T-helper 1 cell treated with Interleukin-12 subunit alpha and Interleukin-12 subunit beta and Interleukin-4 antibody, amounts not matched to agents 30 μg/mL and 1 μg/mL, for 36 hours (primary cell): ENCODE measurements around the gene LY6G5C.
A peak's percentile ranks its signal among the peaks of the same experiment; 100 is the strongest.

Experiments used
- H3K27ac Mint-ChIP-seq: one replicate; pipeline ENCODE4 v1.8.0; 2021; ENCODE audit warnings: mild to moderate bottlenecking, mixed read lengths
- H3K27me3 Mint-ChIP-seq: one replicate; pipeline ENCODE4 v1.8.0; 2021; ENCODE audit warnings: low read depth, mixed read lengths
- H3K36me3 Mint-ChIP-seq: one replicate; pipeline ENCODE4 v1.8.0; 2021; ENCODE audit warnings: low read depth, mixed read lengths
- H3K4me1 Mint-ChIP-seq: one replicate; pipeline ENCODE4 v1.8.0; 2021; ENCODE audit warnings: low read depth, mixed read lengths
- H3K4me3 Mint-ChIP-seq: one replicate; pipeline ENCODE4 v1.8.0; 2021; ENCODE audit warnings: mild to moderate bottlenecking, moderate library complexity, mixed read lengths
- H3K9me3 Mint-ChIP-seq: one replicate; pipeline ENCODE4 v1.8.0; 2021; ENCODE audit warnings: mixed read lengths

The LY6G5C gene

GRCh38 chr6:31705931-31706330, 25.1 kb upstream of the LY6G5C start:
- peaks cover 17% of the 10 kb centered on the region for H3K4me1 Mint-ChIP-seq
- no peaks in the 10 kb centered on the region for H3K9me3 Mint-ChIP-seq
- no peak overlapping the region for H3K27ac Mint-ChIP-seq
- no peaks in the 10 kb centered on the region for H3K27me3 Mint-ChIP-seq
- H3K4me3 Mint-ChIP-seq = no peak overlapping the region
- no peaks in the 10 kb centered on the region for H3K36me3 Mint-ChIP-seq

- Mint-ChIP-seq H3K4me3 (peak within 1 kb of the TSS; percentile 93), H3K4me1 (peaks cover 15% of the 10 kb centered on the region), H3K27me3 (no peaks in the 10 kb centered on the region), H3K27ac (peak within 1 kb of the TSS; percentile 95), H3K9me3 (no peaks in the 10 kb centered on the region), H3K36me3 (peaks cover under 1% of the 10 kb centered on the region)
Observed at GRCh38 chr6:31702819-31703716, 22.2 kb upstream of the LY6G5C start, which contains the start of gene ABHD16A. Gene ABHD16A, minus strand, starts transcription at chr6:31703324. Its CDS starts 43 bp downstream, at chr6:31703281.

- H3K4me3 Mint-ChIP-seq = peak overlapping the region; percentile 93
- peaks cover 7% of the 10 kb centered on the region for H3K36me3 Mint-ChIP-seq
- H3K27me3 Mint-ChIP-seq = no peaks in the 10 kb centered on the region
- H3K9me3 Mint-ChIP-seq = no peaks in the 10 kb centered on the region
- peaks cover 21% of the 10 kb centered on the region for H3K4me1 Mint-ChIP-seq
- peak overlapping the region; percentile 95 for H3K27ac Mint-ChIP-seq
Observed at GRCh38 chr6:31702405-31702818, 21.5 kb upstream of the LY6G5C start.

- Mint-ChIP-seq H3K9me3 (no peaks in the 10 kb centered on the region), H3K27ac (peak overlapping the region; percentile 95), H3K4me3 (peak overlapping the region; percentile 93), H3K27me3 (no peaks in the 10 kb centered on the region), H3K4me1 (peaks cover 24% of the 10 kb centered on the region), H3K36me3 (peaks cover 11% of the 10 kb centered on the region)
Observed at GRCh38 chr6:31701666-31702404, 21.0 kb upstream of the LY6G5C start.

- Mint-ChIP-seq H3K27ac (no peak overlapping the region), H3K36me3 (peaks cover 14% of the 10 kb centered on the region), H3K27me3 (no peaks in the 10 kb centered on the region), H3K4me1 (peaks cover 24% of the 10 kb centered on the region), H3K4me3 (peak overlapping the region; percentile 25), H3K9me3 (no peaks in the 10 kb centered on the region)
Observed at GRCh38 chr6:31700740-31701401, 20.0 kb upstream of the LY6G5C start.

- no peak overlapping the region for H3K4me3 Mint-ChIP-seq
- peaks cover 19% of the 10 kb centered on the region for H3K36me3 Mint-ChIP-seq
- no peaks in the 10 kb centered on the region for H3K27me3 Mint-ChIP-seq
- H3K4me1 Mint-ChIP-seq = peaks cover 21% of the 10 kb centered on the region
- no peaks in the 10 kb centered on the region for H3K9me3 Mint-ChIP-seq
- peak overlapping the region; percentile 37 for H3K27ac Mint-ChIP-seq
Observed at GRCh38 chr6:31697555-31697954, 16.7 kb upstream of the LY6G5C start.

- peaks cover 35% of the 10 kb centered on the region for H3K36me3 Mint-ChIP-seq
- H3K27ac Mint-ChIP-seq = no peak overlapping the region
- H3K27me3 Mint-ChIP-seq = no peaks in the 10 kb centered on the region
- no peak overlapping the region for H3K4me3 Mint-ChIP-seq
- peaks cover 10% of the 10 kb centered on the region for H3K4me1 Mint-ChIP-seq
- H3K9me3 Mint-ChIP-seq = no peaks in the 10 kb centered on the region
Observed at GRCh38 chr6:31693535-31693934, 12.7 kb upstream of the LY6G5C start.

GRCh38 chr6:31692886-31693285, 12.0 kb upstream of the LY6G5C start:
- Mint-ChIP-seq H3K36me3 (peaks cover 36% of the 10 kb centered on the region), H3K4me1 (peaks cover 8% of the 10 kb centered on the region), H3K4me3 (no peak overlapping the region), H3K9me3 (no peaks in the 10 kb centered on the region), H3K27me3 (no peaks in the 10 kb centered on the region), H3K27ac (no peak overlapping the region)

GRCh38 chr6:31692353-31692752, 11.5 kb upstream of the LY6G5C start:
- H3K4me1 Mint-ChIP-seq = peaks cover 3% of the 10 kb centered on the region
- no peaks in the 10 kb centered on the region for H3K9me3 Mint-ChIP-seq
- H3K27ac Mint-ChIP-seq = no peak overlapping the region
- H3K36me3 Mint-ChIP-seq = peaks cover 36% of the 10 kb centered on the region
- no peak overlapping the region for H3K4me3 Mint-ChIP-seq
- H3K27me3 Mint-ChIP-seq = no peaks in the 10 kb centered on the region

- no peak overlapping the region for H3K4me3 Mint-ChIP-seq
- no peaks in the 10 kb centered on the region for H3K27me3 Mint-ChIP-seq
- H3K27ac Mint-ChIP-seq = no peak overlapping the region
- H3K9me3 Mint-ChIP-seq = no peaks in the 10 kb centered on the region
- no peaks in the 10 kb centered on the region for H3K4me1 Mint-ChIP-seq
- peaks cover 34% of the 10 kb centered on the region for H3K36me3 Mint-ChIP-seq
Observed at GRCh38 chr6:31691564-31692108, 10.8 kb upstream of the LY6G5C start.

GRCh38 chr6:31691078-31691463, 10.2 kb upstream of the LY6G5C start:
- Mint-ChIP-seq H3K27ac (no peak overlapping the region), H3K36me3 (peaks cover 36% of the 10 kb centered on the region), H3K27me3 (no peaks in the 10 kb centered on the region), H3K4me1 (no peaks in the 10 kb centered on the region), H3K9me3 (no peaks in the 10 kb centered on the region), H3K4me3 (no peak overlapping the region)

GRCh38 chr6:31690231-31691077, 9.6 kb upstream of the LY6G5C start:
- Mint-ChIP-seq H3K27ac (no peak overlapping the region), H3K27me3 (no peaks in the 10 kb centered on the region), H3K4me1 (no peaks in the 10 kb centered on the region), H3K9me3 (no peaks in the 10 kb centered on the region), H3K4me3 (no peak overlapping the region), H3K36me3 (peaks cover 38% of the 10 kb centered on the region)

- Mint-ChIP-seq H3K4me1 (no peaks in the 10 kb centered on the region), H3K9me3 (no peaks in the 10 kb centered on the region), H3K36me3 (peaks cover 38% of the 10 kb centered on the region), H3K27me3 (no peaks in the 10 kb centered on the region), H3K27ac (no peak overlapping the region), H3K4me3 (no peak overlapping the region)
Observed at GRCh38 chr6:31689249-31690110, 8.6 kb upstream of the LY6G5C start.
